GM19238 (cell line): Measurements from ENCODE around the gene MKKS.
"Not testable (repeated sequence)": the region's sequence is repeated elsewhere in the genome, so short reads cannot be mapped to it uniquely, and the experiment has no call there.

Experiments used
- DNase-seq: peaks from one replicate; pipeline ENCODE4 v3.0.0; 2011; ENCODE audit warnings: low spot score; ENCODE audit not compliant: insufficient read length

MKKS gene

DNA sequence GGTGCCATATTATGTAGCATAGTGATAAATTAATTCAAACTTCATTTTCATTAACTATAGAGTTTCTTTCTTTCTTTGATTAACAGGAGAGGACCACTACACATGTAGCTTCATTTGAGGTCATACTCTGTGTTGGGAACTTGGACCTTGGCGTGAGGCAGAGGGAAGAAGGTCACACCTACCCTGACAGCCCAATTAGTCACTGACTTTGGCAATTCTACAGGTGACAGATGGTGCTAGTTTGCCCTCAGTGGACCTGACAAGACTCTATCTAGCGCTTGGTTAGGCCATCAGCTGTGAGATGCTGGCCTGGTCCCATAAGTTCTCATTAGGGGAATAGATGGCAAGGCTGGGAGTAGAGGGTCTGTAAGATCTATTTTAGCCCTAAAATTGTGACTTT, 15.2 kb upstream of the MKKS start:
- DNase-seq = no peak

GRCh38 chr20:10448270-10449156, 14.5 kb upstream of the MKKS start:
- no peak for DNase-seq

DNA sequence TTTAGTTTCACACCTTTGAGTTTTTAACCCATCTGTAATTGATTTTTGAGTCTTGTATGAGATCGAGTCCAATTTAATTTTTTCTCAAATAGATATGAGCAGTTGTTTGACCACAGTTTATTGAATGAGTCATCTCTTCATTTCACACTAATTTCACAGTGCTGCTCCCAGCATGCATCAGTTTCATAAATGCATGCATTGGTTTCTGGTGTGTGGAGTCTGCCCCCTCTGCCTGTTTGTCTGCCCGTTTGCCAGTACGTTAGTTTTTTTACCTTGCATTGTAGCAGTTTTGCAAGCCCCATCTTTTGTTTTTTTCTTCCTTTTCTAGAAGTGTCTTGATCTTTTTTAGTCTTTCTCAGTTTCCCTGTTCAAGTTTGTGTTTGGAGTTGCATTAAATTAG, 13.0 kb upstream of the MKKS start:
- DNase-seq = peak; percentile 43

GRCh38 chr20:10445758-10446157, 11.7 kb upstream of the MKKS start:
- no peak for DNase-seq

GRCh38 chr20:10443936-10444335, 9.9 kb upstream of the MKKS start:
- DNase-seq = no peak

- DNase-seq = no peak
Observed at GRCh38 chr20:10438217-10438616, 4.2 kb upstream of the MKKS start.

- DNase-seq = no peak
Observed at GRCh38 chr20:10436053-10436699, 2.2 kb upstream of the MKKS start.

DNA sequence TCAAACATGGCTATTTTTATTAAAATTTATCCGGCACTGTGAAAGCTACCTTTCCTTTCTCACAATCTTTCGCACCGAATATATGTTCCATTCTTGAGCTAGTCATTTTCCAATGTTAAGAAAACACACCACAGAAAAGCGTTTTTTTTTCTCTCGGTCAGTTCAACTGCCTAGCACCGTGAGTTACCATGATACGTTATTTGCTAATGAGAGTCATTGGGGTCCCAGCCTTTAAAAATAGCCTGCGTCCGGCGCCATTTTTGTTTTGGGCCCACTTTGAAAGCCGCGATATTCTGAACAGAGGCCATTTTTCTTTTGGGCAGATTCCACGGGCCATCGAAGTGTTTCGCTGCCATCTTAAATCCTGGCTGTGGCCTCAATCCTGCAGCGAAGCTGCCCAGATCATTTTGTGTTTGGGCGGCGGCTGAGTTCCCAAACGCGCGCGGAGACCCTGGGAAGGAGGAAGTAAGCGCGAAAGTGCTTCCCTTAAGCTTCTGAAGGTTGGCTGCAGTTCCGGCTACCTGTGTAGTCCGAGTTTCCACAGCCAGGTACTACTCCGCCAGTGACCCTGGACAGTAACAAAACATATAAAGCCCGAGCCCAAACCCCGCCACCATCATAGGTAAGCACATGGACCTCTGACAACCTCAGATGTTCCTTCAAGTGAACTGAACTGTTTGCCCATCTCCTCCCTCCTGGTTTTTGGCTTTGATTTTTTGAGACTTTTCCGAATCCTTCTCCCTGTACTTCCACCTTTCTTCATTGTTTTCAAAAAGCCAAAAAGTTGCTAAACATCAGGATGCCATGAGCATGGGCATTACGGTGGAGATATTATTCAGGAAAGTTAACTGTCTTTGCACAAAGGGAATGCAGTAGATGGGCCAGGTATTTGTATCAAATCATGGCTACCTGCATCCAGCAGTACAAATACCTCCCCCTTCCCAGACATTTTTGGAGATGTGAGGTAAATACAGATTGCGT, 1.1 kb upstream of the MKKS start, which contains the start of gene SLX4IP:
SLX4IP (plus strand) TSS at position 474 of the 981 bp plus-strand sequence. CDS start 22,900 bp downstream, outside the sequence.
- DNase-seq = peak; percentile 48

DNA sequence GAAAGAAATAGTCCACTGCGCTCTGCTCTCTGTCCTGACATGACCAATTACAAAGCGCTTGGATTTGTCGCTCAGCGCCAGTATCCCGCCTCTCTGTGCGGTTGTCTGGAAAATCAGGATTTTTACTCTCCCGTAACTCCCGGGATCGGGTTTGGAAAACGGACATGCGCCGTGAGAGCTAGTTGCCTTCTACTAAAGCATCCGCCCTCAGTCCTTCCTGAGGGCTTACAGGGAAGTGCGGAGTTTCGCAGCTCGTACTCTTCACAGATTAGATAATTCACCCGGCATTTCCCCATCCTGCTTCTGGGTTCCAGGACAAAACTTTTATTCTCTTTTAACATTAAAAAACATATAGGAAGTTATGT, 427 bp upstream of the MKKS start:
- peak; percentile 48 for DNase-seq

DNA sequence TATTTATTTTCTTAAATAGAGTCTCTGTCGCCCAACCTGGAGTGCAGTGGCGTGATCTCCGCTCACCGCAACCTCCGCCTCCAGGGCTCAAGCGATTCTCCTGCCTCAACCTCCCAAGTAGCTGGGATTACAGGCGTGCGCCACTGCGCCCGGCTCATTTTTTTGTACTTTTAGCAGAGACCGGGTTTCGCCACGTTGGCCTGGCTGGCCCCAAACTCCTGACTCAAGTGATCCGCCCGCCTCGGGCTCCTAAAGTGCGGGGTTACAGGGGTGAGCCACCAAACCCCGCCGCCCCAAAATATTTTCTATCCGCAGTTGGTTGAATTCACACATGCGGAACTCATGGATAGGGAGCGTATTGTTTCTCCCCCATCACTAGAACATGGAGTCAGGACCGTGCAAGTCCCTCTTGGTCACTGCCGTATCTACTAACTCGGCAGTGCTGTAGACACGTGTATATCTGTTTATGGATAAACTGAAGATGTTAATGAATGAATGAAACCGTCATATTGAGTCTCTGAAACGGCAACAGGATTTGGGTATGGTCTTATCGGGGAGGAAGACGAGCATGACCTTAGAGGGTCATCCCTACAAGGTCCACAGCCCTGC, 904 bp downstream of the MKKS start:
- no peak for DNase-seq

GRCh38 chr20:10432079-10432478, 1.9 kb downstream of the MKKS start:
- DNase-seq = no peak

DNA sequence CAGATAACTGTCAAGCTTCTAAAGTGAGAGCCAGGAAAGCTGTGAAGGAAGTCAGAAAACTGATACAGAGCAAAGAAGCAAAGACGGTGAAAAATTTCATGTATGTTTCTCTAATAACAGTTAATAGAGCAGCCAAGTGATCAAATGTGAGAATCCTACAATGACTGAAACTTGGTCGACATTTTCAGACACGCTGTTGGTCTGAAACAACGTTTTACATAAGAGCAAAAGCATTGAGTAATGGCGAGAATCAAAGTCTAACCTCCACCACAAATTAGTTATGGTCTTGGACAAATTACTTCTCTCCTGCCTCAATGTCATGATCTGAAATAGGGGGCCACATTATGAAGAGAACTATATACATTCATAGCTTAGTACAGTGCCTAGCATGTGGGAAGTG, 3.3 kb downstream of the MKKS start:
- DNase-seq = no peak

GRCh38 chr20:10430000-10430466, 4.0 kb downstream of the MKKS start:
- no peak for DNase-seq

- no peak for DNase-seq
Observed at GRCh38 chr20:10429443-10429981, 4.5 kb downstream of the MKKS start.

GRCh38 chr20:10428008-10428407, 6.0 kb downstream of the MKKS start:
- no peak for DNase-seq

DNA sequence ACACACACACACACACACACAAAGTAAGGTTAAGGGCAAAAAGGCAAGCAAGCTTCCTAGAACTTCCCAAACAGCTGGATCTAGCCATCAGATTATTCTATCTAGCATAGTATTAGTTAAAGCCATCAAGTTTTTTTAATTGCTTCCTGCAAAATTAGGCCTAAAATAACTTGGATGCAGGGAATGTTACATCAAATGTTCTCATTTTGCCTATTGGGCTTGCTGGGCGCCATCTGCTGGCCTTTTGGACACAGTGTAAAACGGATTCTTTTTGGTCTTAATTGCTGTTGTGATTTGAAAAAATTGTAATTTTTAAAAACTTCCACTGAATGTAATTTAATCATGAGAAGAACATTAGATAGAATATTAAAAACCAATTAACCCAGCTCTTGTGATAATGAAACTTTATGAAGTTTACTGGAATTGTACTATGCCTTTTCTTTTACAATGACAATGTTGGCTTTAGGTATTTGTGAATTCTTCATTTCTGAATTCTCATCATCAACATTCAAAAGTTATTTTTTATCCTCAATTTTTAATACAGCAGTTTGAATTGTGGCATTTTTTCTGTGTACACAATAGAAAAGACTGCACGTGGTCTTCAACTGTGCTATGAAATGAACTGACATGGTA, 6.8 kb downstream of the MKKS start:
- DNase-seq = no peak

DNA sequence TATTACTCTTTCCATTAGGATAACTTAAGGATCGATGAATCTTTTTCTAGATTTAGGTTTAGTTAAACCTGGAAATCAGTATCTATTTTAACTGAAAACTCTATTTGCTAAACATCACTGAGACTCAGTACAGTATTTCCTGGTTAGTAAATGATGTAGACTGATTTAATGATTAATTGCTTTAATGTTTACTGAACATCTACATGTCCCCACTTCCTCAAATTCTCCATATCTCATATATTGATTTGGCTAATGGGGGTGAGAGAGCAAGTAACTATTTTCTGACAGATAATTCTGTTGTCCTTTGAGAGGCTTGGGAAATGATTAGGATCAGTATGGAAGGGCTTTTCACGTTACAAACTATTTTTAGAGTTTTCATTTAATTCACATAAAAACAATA, 10.3 kb downstream of the MKKS start:
- DNase-seq = no peak

- DNase-seq = no peak
Observed at GRCh38 chr20:10419550-10420133, 14.4 kb downstream of the MKKS start.

DNA sequence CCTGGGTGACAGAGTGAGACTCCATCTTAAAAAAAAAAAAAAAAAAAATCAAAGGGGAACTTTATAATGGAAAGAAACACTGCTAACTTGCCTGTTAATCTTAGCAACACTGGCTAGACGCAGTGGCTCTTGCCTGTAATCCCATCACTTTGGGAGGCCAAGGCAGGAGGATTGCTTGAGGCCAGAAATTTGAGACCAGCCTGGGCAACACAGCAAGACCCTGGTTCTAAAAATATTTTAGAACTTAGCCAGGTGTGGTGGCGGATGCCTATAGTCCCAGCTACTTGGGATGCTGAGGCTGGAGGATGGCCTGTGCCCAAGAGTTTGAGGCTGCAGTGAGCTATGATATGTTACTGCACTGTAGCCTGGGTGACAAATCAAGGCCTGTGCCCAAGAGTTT, 16.8 kb downstream of the MKKS start:
- not testable (repeated sequence) for DNase-seq
